HepG2 (cell line): Measurements from ENCODE around the gene CFAP210. TPM values are rescaled to one million over a fixed set of nuclear protein-coding genes. Genes with fewer than 3 reads are reported as not detected.
"Not testable (repeated sequence)": the region's sequence is repeated elsewhere in the genome, so short reads cannot be mapped to it uniquely, and the experiment has no call there.

Experiments
- ATAC-seq: fragments of 200-7000 bp; cut with Tn5 transposase; 3 replicates; pipeline ENCODE4 v1.9.1; 2020; ENCODE audit warnings: mild to moderate bottlenecking, moderate library complexity
- BruUV-seq: library from RNA; stranded (reverse); fragments of 400-500 nt; replicated peaks from 2 replicates; lab custom pipeline; 2021; lab: Mats Ljungman, UMichigan
- CTCF ChIA-PET: fragments of 300-600 bp; formaldehyde crosslinking; extraction: SDS; loops from one replicate; lab custom pipeline; 2021; ENCODE audit warnings: low total read pairs, inconsistent platforms, low intra/inter-chr PET ratio; lab: Yijun Ruan, JAX
- POLR2A ChIA-PET: fragments of 350-600 bp; sonication (Branson Sonifier 250); formaldehyde crosslinking; loops from one replicate; lab custom pipeline; 2020; ENCODE audit warnings: antibody characterized with exemption, inconsistent platforms; lab: Yijun Ruan, JAX
- DNase-seq: peaks from one replicate; pipeline ENCODE4 v3.0.0-alpha.2; 2015; ENCODE audit warnings: low spot score
- FAIRE-seq: peaks from 3 replicates; lab custom pipeline; 2011; peaks lifted over from hg19 to GRCh38; lab: Jason Lieb, UNC
- H2AFZ ChIP-seq: one replicate; pipeline ENCODE4 v1.6.1; 2011; ENCODE audit warnings: low read length, inconsistent platforms
- H3K27ac ChIP-seq: fragments of 300-600 bp; 3 replicates; pipeline ENCODE4 v1.8.0; 2011; ENCODE audit warnings: mixed run types, mild to moderate bottlenecking, mixed read lengths, low read length, inconsistent platforms; ENCODE audit not compliant: insufficient read depth; ENCODE audit errors: extremely low read length
- H3K27me3 ChIP-seq, 2 experiments: fragments of 200-600 bp in 1 of 2; 2 replicates in 1 of 2; 3 replicates in 1 of 2; pipeline versions ENCODE4 v1.6.0 to v1.8.0; 2011; ENCODE audit warnings: low read length in 2 of 2, mild to moderate bottlenecking in 2 of 2, moderate library complexity in 2 of 2, inconsistent platforms in 1 of 2; ENCODE audit not compliant: insufficient read depth in 2 of 2, control insufficient read depth in 1 of 2
- H3K36me3 ChIP-seq, 2 experiments: fragments of 200-600 bp in 1 of 2; replicated peaks in 1 of 2; 2 replicates in 1 of 2; 3 replicates in 1 of 2; pipeline versions ENCODE4 v1.5.1 to v1.8.0; 2011; ENCODE audit warnings: low read length in 2 of 2, inconsistent platforms in 1 of 2; ENCODE audit not compliant: insufficient read depth in 2 of 2, control insufficient read depth in 1 of 2
- H3K4me1 ChIP-seq: 2 replicates; pipeline ENCODE4 v1.5.1; 2012; ENCODE audit warnings: low read length, inconsistent platforms; ENCODE audit not compliant: insufficient read depth
- H3K4me2 ChIP-seq: 2 replicates; pipeline ENCODE4 v1.6.0; 2011; ENCODE audit warnings: low read depth, low read length, inconsistent platforms
- H3K4me3 ChIP-seq, 3 experiments: fragments of 200-600 bp in 1 of 3; sonication (generic), shearing (Covaris generic) in 1 of 3; replicated peaks in 1 of 3; 2 replicates each; pipeline ENCODE4 v1.5.1; 2011 to 2016; ENCODE audit warnings: low read length in 3 of 3, inconsistent platforms in 2 of 3, low read depth in 2 of 3, mild to moderate bottlenecking in 2 of 3, control low read depth in 1 of 3, mixed read lengths in 1 of 3; ENCODE audit not compliant: insufficient read depth in 1 of 3
- H3K79me2 ChIP-seq: one replicate; pipeline ENCODE4 v1.6.1; 2011; ENCODE audit warnings: low read length, inconsistent platforms; ENCODE audit not compliant: insufficient read depth
- H3K9ac ChIP-seq: 2 replicates; pipeline ENCODE4 v1.6.0; 2011; ENCODE audit warnings: mild to moderate bottlenecking, low read depth, low read length, inconsistent platforms; ENCODE audit not compliant: insufficient read depth
- H3K9me3 ChIP-seq: 2 replicates; pipeline ENCODE4 v1.5.1; 2012; ENCODE audit warnings: mild to moderate bottlenecking, low read length
- H4K20me1 ChIP-seq: 2 replicates; pipeline ENCODE4 v1.6.0; 2011; ENCODE audit warnings: inconsistent platforms, mild to moderate bottlenecking, low read length, moderate library complexity; ENCODE audit not compliant: insufficient read depth
- NFE2L2 ChIP-seq: fragments of 150-350 bp; IDR thresholded peaks from 2 replicates; pipeline ENCODE4 v1.6.1; 2014; ENCODE audit warnings: low read length
- PHF20 ChIP-seq: sonication (generic); formaldehyde crosslinking; IDR thresholded peaks from 2 replicates; pipeline ENCODE4 v1.5.0; 2020; ENCODE audit warnings: mild to moderate bottlenecking, missing genetic modification reagents
- ZNF160 ChIP-seq: sonication (generic); formaldehyde crosslinking; IDR thresholded peaks from 2 replicates; pipeline ENCODE4 v1.8.0; 2022; ENCODE audit warnings: mild to moderate bottlenecking, inconsistent platforms, missing genetic modification reagents
- WGBS: methylation state at CpG from one replicate; pipeline ENCODE4 v1.1.6; 2017; ENCODE audit warnings: low lambda C conversion rate; 5-methylcytosine and 5-hydroxymethylcytosine counted together
- in situ Hi-C: cut with HindIII; loops from 2 replicates; pipeline ENCODE4 v1.10.0; 2017; ENCODE audit warnings: low pct_unique_long_range_greater_than_20kb; ENCODE audit not compliant: extremely low pct_ligation_motif_present
- intact Hi-C: fragments of 100-400 bp; cut with micrococcal nuclease; formaldehyde crosslinking; loops from one replicate; pipeline ENCODE4 v1.10.0; 2022; ENCODE audit not compliant: unreplicated experiment
- polyA plus RNA-seq, 8 experiments: library from polyadenylated mRNA; depleted of rRNA in 3 of 8; stranded (reverse) in 7 of 8; unstranded in 1 of 8; fragments of >200 nt; fragmentation: Illumina TruSeq in 4 of 8; extraction: Trizol in 4 of 8; gene quantifications; 2 replicates each; pipeline versions ENCODE4 v1.2.1 to v1.2.3, GENCODE V29; 2011 to 2016; ENCODE audit warnings: low read depth in 4 of 8, missing spikeins in 1 of 8, mixed read lengths in 1 of 8; ENCODE audit not compliant: insufficient read depth in 1 of 8
- total RNA-seq, 5 experiments: library from RNA; depleted of rRNA; stranded (reverse); fragments of >200 nt; fragmentation: Illumina TruSeq; extraction: Trizol; gene quantifications; 2 replicates each; pipeline ENCODE4 v1.2.3, GENCODE V29; 2016; ENCODE audit warnings: low read depth in 1 of 5
- TF ChIP-seq, protein P1 (sequence below): sonication (generic); formaldehyde crosslinking; conservative IDR thresholded peaks from 2 replicates; pipeline ENCODE4 v1.8.0; 2022; ENCODE audit warnings: missing genetic modification reagents

The CFAP210 gene
- total and polyA plus RNA-seq, 2 of the 13 experiments (the other 11 are each of a cell fraction or from before 2014, with no cell fraction given), result 0.18 TPM; not detected in 1

DNA sequence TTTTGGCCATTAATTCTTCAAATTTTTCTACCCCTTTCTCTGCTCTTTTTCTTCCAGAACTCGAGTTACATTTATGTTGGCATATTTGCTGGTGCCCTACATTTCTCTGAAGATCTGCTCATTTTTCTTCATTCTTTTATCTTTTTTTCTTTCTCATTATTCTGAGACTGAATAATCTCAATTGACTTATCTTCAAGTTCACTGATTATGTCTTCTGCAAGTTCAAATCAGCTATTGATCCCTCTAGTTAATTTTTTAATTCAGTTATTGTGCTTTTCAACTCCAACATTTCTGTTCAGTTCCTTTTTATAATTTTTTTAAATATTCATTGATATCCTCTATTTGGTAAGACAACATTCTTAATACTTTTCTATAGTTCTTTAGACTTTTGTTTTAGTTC is 3.2 kb downstream of the CFAP210 start:
- no peak for ATAC-seq
- DNase-seq, result no peak
- no peaks in the 10 kb centered on the region for H4K20me1 ChIP-seq
- H3K4me1 ChIP-seq, result peaks cover 31% of the 10 kb centered on the region
- H2AFZ ChIP-seq, result no peak overlapping the region
- no peaks in the 10 kb centered on the region for H3K9me3 ChIP-seq
- TF ChIP-seq ZNF160 (CRISPR knock-in tag) (0 out of 2 replicates have a peak, but pooled peaks have one; percentile 33), PHF20 (CRISPR knock-in tag) (no peak), NFE2L2 (no peak)
- TF ChIP-seq, protein P1, sequence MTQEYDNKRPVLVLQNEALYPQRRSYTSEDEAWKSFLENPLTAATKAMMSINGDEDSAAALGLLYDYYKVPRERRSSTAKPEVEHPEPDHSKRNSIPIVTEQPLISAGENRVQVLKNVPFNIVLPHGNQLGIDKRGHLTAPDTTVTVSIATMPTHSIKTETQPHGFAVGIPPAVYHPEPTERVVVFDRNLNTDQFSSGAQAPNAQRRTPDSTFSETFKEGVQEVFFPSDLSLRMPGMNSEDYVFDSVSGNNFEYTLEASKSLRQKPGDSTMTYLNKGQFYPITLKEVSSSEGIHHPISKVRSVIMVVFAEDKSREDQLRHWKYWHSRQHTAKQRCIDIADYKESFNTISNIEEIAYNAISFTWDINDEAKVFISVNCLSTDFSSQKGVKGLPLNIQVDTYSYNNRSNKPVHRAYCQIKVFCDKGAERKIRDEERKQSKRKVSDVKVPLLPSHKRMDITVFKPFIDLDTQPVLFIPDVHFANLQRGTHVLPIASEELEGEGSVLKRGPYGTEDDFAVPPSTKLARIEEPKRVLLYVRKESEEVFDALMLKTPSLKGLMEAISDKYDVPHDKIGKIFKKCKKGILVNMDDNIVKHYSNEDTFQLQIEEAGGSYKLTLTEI (CRISPR knock-in tag), result no peak
- H3K36me3 ChIP-seq, result no peaks in the 10 kb centered on the region
- no TSS peak for BruUV-seq
- no peak overlapping the region for H3K4me2 ChIP-seq
- H3K4me3 ChIP-seq, result no peak overlapping the region
- H3K27ac ChIP-seq, result no peak overlapping the region
- H3K9ac ChIP-seq, result no peak overlapping the region
- 20% methylated on average over 1 of the region's 1 CpG for WGBS
- ChIA-PET POLR2A (no interaction called here), CTCF (no interaction called here)
- intact Hi-C loops, result no loop called here
- H3K79me2 ChIP-seq, result peaks cover 11% of the 10 kb centered on the region
- no peaks in the 10 kb centered on the region; a peak in 1 of 5 replicates for H3K27me3 ChIP-seq
- FAIRE-seq, result no peak
- in situ Hi-C loops, result no loop called here

- BruUV-seq, POLR2A ChIA-PET: not testable (repeated sequence)
Observed at GRCh38 chr2:169687943-169688342, 6.3 kb downstream of the CFAP210 start.

More at GRCh38 chr2:169687943-169688342, 6.3 kb downstream of the CFAP210 start:
- DNase-seq, H3K9me3 ChIP-seq, ATAC-seq, H4K20me1 ChIP-seq, H3K9ac ChIP-seq, FAIRE-seq, H3K79me2 ChIP-seq, H3K36me3 ChIP-seq, H3K27me3 ChIP-seq, H3K4me2 ChIP-seq, CTCF ChIA-PET, H3K4me3 ChIP-seq, H2AFZ ChIP-seq, in situ Hi-C loops, intact Hi-C loops, H3K27ac ChIP-seq: not testable (repeated sequence)
- H3K4me1 ChIP-seq, result peaks cover 28% of the 10 kb centered on the region
